ENCODE results near the gene RALA. TPM values are rescaled to one million over a fixed set of nuclear protein-coding genes. Genes with fewer than 3 reads are reported as not detected.
"Not testable (repeated sequence)": the region's sequence is repeated elsewhere in the genome, so short reads cannot be mapped to it uniquely, and the experiment has no call there.

RALA gene
- total RNA-seq, 4 donors from 2014 or later: 20.5 to 31.0 (median 26.3) TPM

- Histone ChIP-seq H3K36me3 (no peaks in the 10 kb centered on the region), H3K27ac (no peak overlapping the region), H3K9me3 (no peaks in the 10 kb centered on the region), H3K4me1 (no peaks in the 10 kb centered on the region), H3K27me3 (no peaks in the 10 kb centered on the region), H3K4me3 (no peak overlapping the region)
- DNase-seq: no peak
- TF ChIP-seq POLR2A (IDR thresholded peaks at IDR 0.05): no peak
- TF ChIP-seq CTCF (IDR thresholded peaks at IDR 0.05): no peak
These were observed 127.1 kb downstream of the RALA start for GRCh38 chr7:39750253-39751077.

GRCh38 chr7:39753237-39753636, 129.9 kb downstream of the RALA start:
- not testable (repeated sequence) for H3K4me3 ChIP-seq

GRCh38 chr7:39753823-39754325, 130.5 kb downstream of the RALA start:
- H3K27me3 ChIP-seq: no peaks in the 10 kb centered on the region
- H3K4me1 ChIP-seq: no peaks in the 10 kb centered on the region
- no peaks in the 10 kb centered on the region for H3K9me3 ChIP-seq
- DNase-seq: no peak
- H3K4me3 ChIP-seq: no peak overlapping the region
- H3K36me3 ChIP-seq: no peaks in the 10 kb centered on the region
- no peak overlapping the region for H3K27ac ChIP-seq
- TF ChIP-seq CTCF (IDR thresholded peaks at IDR 0.05) (no peak), POLR2A (IDR thresholded peaks at IDR 0.05) (no peak)

More at GRCh38 chr7:39753237-39753636, 129.9 kb downstream of the RALA start:
- DNase-seq, H3K27me3 ChIP-seq, H3K36me3 ChIP-seq, H3K27ac ChIP-seq, H3K9me3 ChIP-seq, H3K4me1 ChIP-seq: not testable (repeated sequence)

GRCh38 chr7:39754326-39755120, 131.2 kb downstream of the RALA start:
- Histone ChIP-seq H3K9me3 (no peaks in the 10 kb centered on the region), H3K27ac (no peak overlapping the region), H3K36me3 (no peaks in the 10 kb centered on the region), H3K27me3 (no peaks in the 10 kb centered on the region), H3K4me3 (no peak overlapping the region), H3K4me1 (no peaks in the 10 kb centered on the region)
- no peak for DNase-seq
- TF ChIP-seq CTCF (IDR thresholded peaks at IDR 0.05) (no peak), POLR2A (IDR thresholded peaks at IDR 0.05) (no peak)

- Histone ChIP-seq H3K9me3 (no peaks in the 10 kb centered on the region), H3K36me3 (no peaks in the 10 kb centered on the region), H3K27ac (no peak overlapping the region), H3K4me1 (no peaks in the 10 kb centered on the region), H3K4me3 (no peak overlapping the region), H3K27me3 (no peaks in the 10 kb centered on the region)
- no peak for TF ChIP-seq CTCF (IDR thresholded peaks at IDR 0.05)
- no peak for TF ChIP-seq POLR2A (IDR thresholded peaks at IDR 0.05)
- DNase-seq: no peak
These were observed 134.2 kb downstream of the RALA start for GRCh38 chr7:39757604-39758003.

Other genes with a start within 250 kb of the RALA start
- gene YAE1, start 57.2 kb upstream of the RALA start, total RNA-seq: 10 to 100 TPM; 14.9 to 49.6 (median 31.8) TPM

All from Peyer's patch (tissue), 4 donors.